ENCODE measurements around the gene ANAPC7.
"Not testable (repeated sequence)": the region's sequence is repeated elsewhere in the genome, so short reads cannot be mapped to it uniquely, and the experiment has no call there.

The ANAPC7 gene

DNA sequence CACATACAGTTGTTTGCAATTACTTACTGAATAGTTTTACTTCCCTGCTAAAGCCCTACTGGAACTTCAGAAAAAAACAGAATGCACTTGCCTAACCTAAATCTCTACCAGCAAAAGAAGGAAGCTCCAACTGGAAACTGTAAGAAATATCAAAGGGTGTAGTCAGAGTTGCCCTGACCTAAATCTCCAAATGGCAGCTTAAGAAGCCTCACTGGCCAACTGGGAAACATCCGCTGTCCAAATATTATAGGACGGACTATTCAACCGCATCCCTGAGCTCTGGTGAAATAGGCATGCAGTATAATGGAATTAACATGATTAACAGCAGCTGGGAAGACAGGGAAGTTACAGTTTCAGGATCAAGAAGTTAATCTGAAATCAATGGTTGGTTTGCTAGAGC lies 24.3 kb downstream of the ANAPC7 start (continued):
- no peak for TF ChIP-seq ESRRG (CRISPR knock-in tag; IDR thresholded peaks at IDR 0.05)
- no peak for TF ChIP-seq RARB (CRISPR knock-in tag; IDR thresholded peaks at IDR 0.05)
- TF ChIP-seq ZC3H10 (CRISPR knock-in tag; IDR thresholded peaks at IDR 0.05): no peak
- TF ChIP-seq BACH2 (CRISPR knock-in tag; IDR thresholded peaks at IDR 0.05; ENCODE audit: borderline replicate concordance): no peak
- TF ChIP-seq, protein P1, sequence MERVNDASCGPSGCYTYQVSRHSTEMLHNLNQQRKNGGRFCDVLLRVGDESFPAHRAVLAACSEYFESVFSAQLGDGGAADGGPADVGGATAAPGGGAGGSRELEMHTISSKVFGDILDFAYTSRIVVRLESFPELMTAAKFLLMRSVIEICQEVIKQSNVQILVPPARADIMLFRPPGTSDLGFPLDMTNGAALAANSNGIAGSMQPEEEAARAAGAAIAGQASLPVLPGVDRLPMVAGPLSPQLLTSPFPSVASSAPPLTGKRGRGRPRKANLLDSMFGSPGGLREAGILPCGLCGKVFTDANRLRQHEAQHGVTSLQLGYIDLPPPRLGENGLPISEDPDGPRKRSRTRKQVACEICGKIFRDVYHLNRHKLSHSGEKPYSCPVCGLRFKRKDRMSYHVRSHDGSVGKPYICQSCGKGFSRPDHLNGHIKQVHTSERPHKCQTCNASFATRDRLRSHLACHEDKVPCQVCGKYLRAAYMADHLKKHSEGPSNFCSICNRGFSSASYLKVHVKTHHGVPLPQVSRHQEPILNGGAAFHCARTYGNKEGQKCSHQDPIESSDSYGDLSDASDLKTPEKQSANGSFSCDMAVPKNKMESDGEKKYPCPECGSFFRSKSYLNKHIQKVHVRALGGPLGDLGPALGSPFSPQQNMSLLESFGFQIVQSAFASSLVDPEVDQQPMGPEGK (CRISPR knock-in tag; IDR thresholded peaks at IDR 0.05; ENCODE audit: borderline replicate concordance): no peak

DNA sequence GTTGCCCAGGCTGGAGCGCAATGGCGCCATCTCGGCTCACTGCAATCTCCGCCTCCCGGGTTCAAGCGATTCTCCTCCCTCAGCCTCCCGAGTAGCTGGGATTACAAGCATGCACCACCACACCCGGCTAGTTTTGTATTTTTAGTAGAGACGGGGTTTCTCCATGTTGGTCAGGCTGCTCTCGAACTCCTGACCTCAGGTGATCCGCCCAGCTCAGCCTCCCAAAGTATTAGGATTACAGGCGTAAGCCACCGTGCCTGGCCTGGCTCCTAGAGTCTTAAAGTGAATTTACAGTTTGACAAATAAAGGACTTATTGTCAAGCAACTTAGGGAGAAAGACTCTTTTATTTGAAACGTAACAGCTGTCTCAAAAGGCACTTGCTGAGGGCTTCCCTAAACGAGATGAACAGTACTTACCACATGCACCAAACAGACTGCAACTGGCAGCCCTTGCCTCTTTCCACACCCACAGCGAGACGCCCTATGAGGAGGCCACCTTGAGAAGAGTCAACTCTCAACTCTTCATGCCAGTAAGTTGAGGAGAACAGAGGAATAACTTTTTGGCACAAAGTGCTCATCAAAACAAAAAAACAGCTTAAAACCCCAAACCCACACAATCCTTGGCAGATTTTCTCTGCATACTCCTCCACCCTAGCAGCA lies 25.2 kb downstream of the ANAPC7 start:
- not testable (repeated sequence) for ATAC-seq

DNA sequence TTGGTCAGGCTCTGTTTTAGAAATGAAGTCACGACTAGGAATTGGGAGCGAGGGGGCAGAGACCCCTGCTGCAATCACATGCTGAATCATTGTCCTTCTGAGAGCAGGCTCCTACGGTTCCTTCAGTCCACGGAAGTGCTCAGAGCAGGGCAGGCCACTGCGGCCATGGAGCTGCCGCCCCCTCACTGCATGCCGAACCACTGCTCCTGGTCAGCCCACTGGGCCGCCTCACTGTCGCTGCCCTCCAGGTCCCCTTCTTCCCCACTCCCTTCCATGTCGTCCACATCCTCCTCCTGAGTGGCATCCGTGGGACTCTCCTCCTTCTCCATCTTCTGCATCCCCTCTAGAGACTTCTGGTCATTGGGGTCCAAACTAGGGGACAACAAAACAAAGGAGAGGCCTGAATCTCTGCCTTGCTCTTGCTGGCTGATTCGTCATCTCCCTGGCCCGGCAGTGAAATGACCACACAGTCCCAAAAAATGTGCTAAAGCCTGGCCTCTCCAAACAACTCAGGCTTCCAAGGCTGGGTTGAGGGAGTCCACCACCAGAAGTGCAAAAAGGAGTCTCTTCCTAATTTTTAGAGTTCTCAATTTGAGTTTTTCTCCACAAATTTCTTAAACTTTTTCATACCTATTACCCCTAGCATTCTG lies 29.4 kb downstream of the ANAPC7 start:
- TF ChIP-seq ISL1 (CRISPR knock-in tag; IDR thresholded peaks at IDR 0.05) (no peak), ZNF565 (CRISPR knock-in tag; conservative IDR thresholded peaks at IDR 0.05; ENCODE audit: low read depth) (no peak), ZFP3 (CRISPR knock-in tag; IDR thresholded peaks at IDR 0.05) (no peak), ZC3H10 (CRISPR knock-in tag; IDR thresholded peaks at IDR 0.05) (no peak), CSDC2 (CRISPR knock-in tag; IDR thresholded peaks at IDR 0.05) (no peak), TOX (CRISPR knock-in tag; IDR thresholded peaks at IDR 0.05; ENCODE audit: borderline replicate concordance) (no peak), PPARA (CRISPR knock-in tag; IDR thresholded peaks at IDR 0.05; ENCODE audit: borderline replicate concordance) (no peak), OSR1 (CRISPR knock-in tag; IDR thresholded peaks at IDR 0.05) (no peak), ESRRG (CRISPR knock-in tag; IDR thresholded peaks at IDR 0.05) (no peak), ZNF8 (CRISPR knock-in tag; IDR thresholded peaks at IDR 0.05) (no peak), TCF4 (CRISPR knock-in tag; IDR thresholded peaks at IDR 0.05; ENCODE audit: borderline replicate concordance) (no peak), ARNTL (CRISPR knock-in tag; IDR thresholded peaks at IDR 0.05; ENCODE audit: borderline replicate concordance, low read depth) (no peak), ZFP30 (CRISPR knock-in tag; IDR thresholded peaks at IDR 0.05) (no peak)
- TF ChIP-seq, protein P2, sequence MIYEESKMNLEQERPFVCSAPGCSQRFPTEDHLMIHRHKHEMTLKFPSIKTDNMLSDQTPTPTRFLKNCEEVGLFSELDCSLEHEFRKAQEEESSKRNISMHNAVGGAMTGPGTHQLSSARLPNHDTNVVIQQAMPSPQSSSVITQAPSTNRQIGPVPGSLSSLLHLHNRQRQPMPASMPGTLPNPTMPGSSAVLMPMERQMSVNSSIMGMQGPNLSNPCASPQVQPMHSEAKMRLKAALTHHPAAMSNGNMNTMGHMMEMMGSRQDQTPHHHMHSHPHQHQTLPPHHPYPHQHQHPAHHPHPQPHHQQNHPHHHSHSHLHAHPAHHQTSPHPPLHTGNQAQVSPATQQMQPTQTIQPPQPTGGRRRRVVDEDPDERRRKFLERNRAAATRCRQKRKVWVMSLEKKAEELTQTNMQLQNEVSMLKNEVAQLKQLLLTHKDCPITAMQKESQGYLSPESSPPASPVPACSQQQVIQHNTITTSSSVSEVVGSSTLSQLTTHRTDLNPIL (CRISPR knock-in tag; IDR thresholded peaks at IDR 0.05; ENCODE audit: low read depth): no peak
- TF ChIP-seq, protein P1 (CRISPR knock-in tag; IDR thresholded peaks at IDR 0.05; ENCODE audit: borderline replicate concordance): no peak
- TF ChIP-seq, protein P3, sequence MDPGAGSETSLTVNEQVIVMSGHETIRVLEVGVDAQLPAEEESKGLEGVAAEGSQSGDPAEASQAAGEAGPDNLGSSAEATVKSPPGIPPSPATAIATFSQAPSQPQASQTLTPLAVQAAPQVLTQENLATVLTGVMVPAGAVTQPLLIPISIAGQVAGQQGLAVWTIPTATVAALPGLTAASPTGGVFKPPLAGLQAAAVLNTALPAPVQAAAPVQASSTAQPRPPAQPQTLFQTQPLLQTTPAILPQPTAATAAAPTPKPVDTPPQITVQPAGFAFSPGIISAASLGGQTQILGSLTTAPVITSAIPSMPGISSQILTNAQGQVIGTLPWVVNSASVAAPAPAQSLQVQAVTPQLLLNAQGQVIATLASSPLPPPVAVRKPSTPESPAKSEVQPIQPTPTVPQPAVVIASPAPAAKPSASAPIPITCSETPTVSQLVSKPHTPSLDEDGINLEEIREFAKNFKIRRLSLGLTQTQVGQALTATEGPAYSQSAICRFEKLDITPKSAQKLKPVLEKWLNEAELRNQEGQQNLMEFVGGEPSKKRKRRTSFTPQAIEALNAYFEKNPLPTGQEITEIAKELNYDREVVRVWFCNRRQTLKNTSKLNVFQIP (CRISPR knock-in tag; IDR thresholded peaks at IDR 0.05; ENCODE audit: borderline replicate concordance, low read depth): no peak
- TF ChIP-seq, protein P4, sequence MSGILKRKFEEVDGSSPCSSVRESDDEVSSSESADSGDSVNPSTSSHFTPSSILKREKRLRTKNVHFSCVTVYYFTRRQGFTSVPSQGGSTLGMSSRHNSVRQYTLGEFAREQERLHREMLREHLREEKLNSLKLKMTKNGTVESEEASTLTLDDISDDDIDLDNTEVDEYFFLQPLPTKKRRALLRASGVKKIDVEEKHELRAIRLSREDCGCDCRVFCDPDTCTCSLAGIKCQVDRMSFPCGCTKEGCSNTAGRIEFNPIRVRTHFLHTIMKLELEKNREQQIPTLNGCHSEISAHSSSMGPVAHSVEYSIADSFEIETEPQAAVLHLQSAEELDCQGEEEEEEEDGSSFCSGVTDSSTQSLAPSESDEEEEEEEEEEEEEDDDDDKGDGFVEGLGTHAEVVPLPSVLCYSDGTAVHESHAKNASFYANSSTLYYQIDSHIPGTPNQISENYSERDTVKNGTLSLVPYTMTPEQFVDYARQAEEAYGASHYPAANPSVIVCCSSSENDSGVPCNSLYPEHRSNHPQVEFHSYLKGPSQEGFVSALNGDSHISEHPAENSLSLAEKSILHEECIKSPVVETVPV (CRISPR knock-in tag; IDR thresholded peaks at IDR 0.05): no peak
- ATAC-seq: no peak

DNA sequence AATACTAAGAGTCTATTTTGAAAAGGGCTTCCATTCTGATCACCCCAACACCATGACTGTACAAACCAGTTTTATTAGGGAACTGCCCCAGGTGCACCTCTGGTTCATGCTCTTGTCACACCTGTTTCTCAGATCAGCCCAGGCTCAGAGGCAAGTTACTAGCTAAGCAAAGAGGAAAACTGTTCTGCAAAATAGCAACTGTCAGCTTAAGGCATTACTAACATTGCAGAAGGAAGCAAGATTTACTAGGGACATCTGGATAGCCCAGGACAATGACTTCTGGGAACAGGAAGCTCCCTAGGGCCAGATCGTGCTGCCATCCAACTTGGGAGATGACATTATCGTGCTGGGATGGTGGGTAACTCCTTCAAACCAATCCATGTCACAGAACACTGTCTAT lies 30.1 kb downstream of the ANAPC7 start:
- ATAC-seq: no peak
- TF ChIP-seq ISL1 (CRISPR knock-in tag; IDR thresholded peaks at IDR 0.05): no peak
- TF ChIP-seq TOX (CRISPR knock-in tag; IDR thresholded peaks at IDR 0.05; ENCODE audit: borderline replicate concordance): no peak
- TF ChIP-seq, protein P5, sequence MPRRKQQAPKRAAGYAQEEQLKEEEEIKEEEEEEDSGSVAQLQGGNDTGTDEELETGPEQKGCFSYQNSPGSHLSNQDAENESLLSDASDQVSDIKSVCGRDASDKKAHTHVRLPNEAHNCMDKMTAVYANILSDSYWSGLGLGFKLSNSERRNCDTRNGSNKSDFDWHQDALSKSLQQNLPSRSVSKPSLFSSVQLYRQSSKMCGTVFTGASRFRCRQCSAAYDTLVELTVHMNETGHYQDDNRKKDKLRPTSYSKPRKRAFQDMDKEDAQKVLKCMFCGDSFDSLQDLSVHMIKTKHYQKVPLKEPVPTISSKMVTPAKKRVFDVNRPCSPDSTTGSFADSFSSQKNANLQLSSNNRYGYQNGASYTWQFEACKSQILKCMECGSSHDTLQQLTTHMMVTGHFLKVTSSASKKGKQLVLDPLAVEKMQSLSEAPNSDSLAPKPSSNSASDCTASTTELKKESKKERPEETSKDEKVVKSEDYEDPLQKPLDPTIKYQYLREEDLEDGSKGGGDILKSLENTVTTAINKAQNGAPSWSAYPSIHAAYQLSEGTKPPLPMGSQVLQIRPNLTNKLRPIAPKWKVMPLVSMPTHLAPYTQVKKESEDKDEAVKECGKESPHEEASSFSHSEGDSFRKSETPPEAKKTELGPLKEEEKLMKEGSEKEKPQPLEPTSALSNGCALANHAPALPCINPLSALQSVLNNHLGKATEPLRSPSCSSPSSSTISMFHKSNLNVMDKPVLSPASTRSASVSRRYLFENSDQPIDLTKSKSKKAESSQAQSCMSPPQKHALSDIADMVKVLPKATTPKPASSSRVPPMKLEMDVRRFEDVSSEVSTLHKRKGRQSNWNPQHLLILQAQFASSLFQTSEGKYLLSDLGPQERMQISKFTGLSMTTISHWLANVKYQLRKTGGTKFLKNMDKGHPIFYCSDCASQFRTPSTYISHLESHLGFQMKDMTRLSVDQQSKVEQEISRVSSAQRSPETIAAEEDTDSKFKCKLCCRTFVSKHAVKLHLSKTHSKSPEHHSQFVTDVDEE (CRISPR knock-in tag; IDR thresholded peaks at IDR 0.05): no peak
- no peak for TF ChIP-seq BACH2 (CRISPR knock-in tag; IDR thresholded peaks at IDR 0.05; ENCODE audit: borderline replicate concordance)
- no peak for TF ChIP-seq ZNF565 (CRISPR knock-in tag; conservative IDR thresholded peaks at IDR 0.05; ENCODE audit: low read depth)
- TF ChIP-seq, protein P3 (CRISPR knock-in tag; IDR thresholded peaks at IDR 0.05; ENCODE audit: borderline replicate concordance, low read depth): no peak
